Suprapubic skin (tissue), 4 donors: ENCODE measurements around the gene RAB5B.
"Not testable (repeated sequence)": the region's sequence is repeated elsewhere in the genome, so short reads cannot be mapped to it uniquely, and the experiment has no call there.

Experiments used
- CTCF ChIP-seq, 2 donors: fragments of 200-600 bp in 1 of 2; fragments of 450-650 bp in 1 of 2; sonication (generic) in 1 of 2; IDR thresholded peaks; one replicate each; pipeline ENCODE4 v1.5.1; 2016 to 2019; ENCODE audit warnings: antibody characterized with exemption in 2 of 2, mild to moderate bottlenecking in 1 of 2, moderate library complexity in 1 of 2
- EP300 ChIP-seq: sonication (generic); formaldehyde crosslinking; IDR thresholded peaks from one replicate; pipeline ENCODE4 v1.6.1; 2017; ENCODE audit warnings: antibody characterized with exemption
- POLR2A ChIP-seq, 2 donors: fragments of 450-650 bp; IDR thresholded peaks; one replicate each; pipeline ENCODE4 v1.6.1; 2017; ENCODE audit warnings: antibody characterized with exemption in 2 of 2, mild to moderate bottlenecking in 2 of 2, moderate library complexity in 2 of 2
- POLR2AphosphoS5 ChIP-seq, 3 donors: sonication (generic); formaldehyde crosslinking; IDR thresholded peaks; one replicate each; pipeline ENCODE4 v1.6.1; 2017; ENCODE audit warnings: antibody characterized with exemption in 3 of 3

- not testable (repeated sequence) for TF ChIP-seq EP300; CTCF (IDR thresholded peaks at IDR 0.05); POLR2A (IDR thresholded peaks at IDR 0.05); POLR2AphosphoS5 (IDR thresholded peaks at IDR 0.05)
Measured at GRCh38 chr12:55985976-55986375, 12.1 kb downstream of the RAB5B start.
